GM12865 (cell line): Measurements from ENCODE around the gene GP9.
"Not testable (repeated sequence)": the region's sequence is repeated elsewhere in the genome, so short reads cannot be mapped to it uniquely, and the experiment has no call there.

ENCODE experiments used
- DNase-seq: peaks from one replicate; pipeline ENCODE4 v3.0.0; 2010; ENCODE audit warnings: low read depth
- H3K4me3 ChIP-seq: 2 replicates; pipeline ENCODE4 v1.5.1; 2011; ENCODE audit warnings: mild to moderate bottlenecking, low read depth, low read length, control low read depth
- CTCF ChIP-seq: IDR thresholded peaks from 2 replicates; pipeline ENCODE4 v1.5.1; 2011; ENCODE audit warnings: low read length, control low read depth, low read depth, inconsistent platforms; ENCODE audit not compliant: insufficient read depth; ENCODE audit errors: missing control alignments

Gene GP9

GRCh38 chr3:129063841-129064482 lies 3.4 kb downstream of the GP9 start:
- DNase-seq: no peak

GRCh38 chr3:129065016-129065719 lies 4.6 kb downstream of the GP9 start:
- DNase-seq: no peak
- TF ChIP-seq CTCF: no peak
- no peak overlapping the region for H3K4me3 ChIP-seq

More at GRCh38 chr3:129063841-129064482, 3.4 kb downstream of the GP9 start:
- no peak overlapping the region for H3K4me3 ChIP-seq
- TF ChIP-seq CTCF: no peak

GRCh38 chr3:129065720-129066073 lies 5.1 kb downstream of the GP9 start:
- H3K4me3 ChIP-seq: no peak overlapping the region
- DNase-seq: no peak

GRCh38 chr3:129067719-129068118 lies 7.1 kb downstream of the GP9 start:
- DNase-seq, H3K4me3 ChIP-seq: not testable (repeated sequence)

More at GRCh38 chr3:129065720-129066073, 5.1 kb downstream of the GP9 start:
- no peak for TF ChIP-seq CTCF

- no peak for DNase-seq
- H3K4me3 ChIP-seq: no peak overlapping the region
Measured at GRCh38 chr3:129068291-129068886, 7.8 kb downstream of the GP9 start.

GRCh38 chr3:129069313-129070085 lies 8.9 kb downstream of the GP9 start:
- not testable (repeated sequence) for DNase-seq, H3K4me3 ChIP-seq

More at GRCh38 chr3:129068291-129068886, 7.8 kb downstream of the GP9 start:
- TF ChIP-seq CTCF: no peak

GRCh38 chr3:129070086-129070885 lies 9.7 kb downstream of the GP9 start:
- DNase-seq: no peak
- TF ChIP-seq CTCF: no peak
- no peak overlapping the region for H3K4me3 ChIP-seq
